ENCODE data around the gene FKBP4. TPM values are rescaled to one million over a fixed set of nuclear protein-coding genes. Genes with fewer than 3 reads are reported as not detected.

FKBP4 gene
- total and polyA plus RNA-seq, 2 experiments from 2014 or later, result 126 to 223 TPM

DNA sequence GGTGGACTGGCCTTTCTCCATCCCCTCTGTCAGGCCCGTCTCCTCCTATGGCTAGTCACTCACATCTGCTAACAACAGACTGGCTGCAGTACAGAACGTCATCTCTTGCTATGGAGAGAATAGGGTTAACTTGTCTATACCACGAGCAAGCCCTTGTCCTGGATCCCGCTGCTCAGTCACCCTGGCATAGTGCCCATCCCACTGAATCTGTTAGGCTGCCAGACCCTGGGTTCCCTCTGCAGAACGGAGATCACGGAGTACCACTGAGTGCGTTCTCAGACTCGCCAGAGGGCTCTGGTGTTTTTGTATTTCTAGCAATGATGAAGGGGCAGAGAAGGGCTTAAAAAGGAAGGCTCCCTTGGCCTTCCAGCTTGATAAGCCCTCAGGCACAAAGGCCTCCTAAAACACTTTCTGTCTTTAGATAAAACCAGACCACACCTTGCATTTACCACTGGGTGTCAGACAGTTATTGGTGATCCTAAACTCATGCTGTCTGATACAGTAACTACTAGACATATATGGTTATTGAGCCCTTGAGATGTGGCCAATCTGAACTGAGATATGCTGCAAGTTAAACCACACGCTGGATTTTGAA, 46.4 kb downstream of the FKBP4 start:
- Histone ChIP-seq H3K4me2 (no peak overlapping the region), H3F3A (replicated peaks; ENCODE audit: low read depth) (no peaks in the 10 kb centered on the region), H2AFZ (no peak overlapping the region), H3K36me3 (ENCODE audit: insufficient read depth) (no peaks in the 10 kb centered on the region), H4K20me1 (replicated peaks; ENCODE audit: insufficient read depth) (no peaks in the 10 kb centered on the region; the same call in 1 of the 2 replicates), H3K4me1 (ENCODE audit: insufficient read depth) (no peaks in the 10 kb centered on the region), H3K79me2 (replicated peaks; ENCODE audit: insufficient read depth) (no peaks in the 10 kb centered on the region), H3K27ac (ENCODE audit: low read depth) (no peak overlapping the region), H3K4me3 (no peak overlapping the region), H3K27me3 (ENCODE audit: insufficient read depth) (no peaks in the 10 kb centered on the region), H3K9me2 (ENCODE audit: insufficient read depth) (no peaks in the 10 kb centered on the region)
- ATAC-seq, result no peak
- Mint-ChIP-seq H3K27me3 (ENCODE audit: insufficient read depth, low read depth, poor library complexity) (peaks cover 5% of the 10 kb centered on the region), H3K4me1 (peaks cover 10% of the 10 kb centered on the region), H3K9me3 (no peaks in the 10 kb centered on the region; the same call in 2 of the 3 replicates), H3K27ac (no peak overlapping the region), H3K36me3 (ENCODE audit: low read depth) (peaks cover 6% of the 10 kb centered on the region; the same call in 2 of the 3 replicates), H3K4me3 (no peak overlapping the region)
- DNase-seq (ENCODE audit: low spot score), result no peak
- TF ChIP-seq POLR2AphosphoS5 (IDR thresholded peaks at IDR 0.05; ENCODE audit: low read depth), result no peak
- no peak for TF ChIP-seq CREB1 (CRISPR knock-in tag; IDR thresholded peaks at IDR 0.05; ENCODE audit: low read depth)
- TF ChIP-seq STAT1 (IDR thresholded peaks at IDR 0.05; ENCODE audit: unreplicated experiment), result no peak
- no peak for TF ChIP-seq ZNF114 (CRISPR knock-in tag; IDR thresholded peaks at IDR 0.05)
- TF ChIP-seq ZNF331 (CRISPR knock-in tag; IDR thresholded peaks at IDR 0.05; ENCODE audit: low read depth), result no peak
- TF ChIP-seq, protein P1, sequence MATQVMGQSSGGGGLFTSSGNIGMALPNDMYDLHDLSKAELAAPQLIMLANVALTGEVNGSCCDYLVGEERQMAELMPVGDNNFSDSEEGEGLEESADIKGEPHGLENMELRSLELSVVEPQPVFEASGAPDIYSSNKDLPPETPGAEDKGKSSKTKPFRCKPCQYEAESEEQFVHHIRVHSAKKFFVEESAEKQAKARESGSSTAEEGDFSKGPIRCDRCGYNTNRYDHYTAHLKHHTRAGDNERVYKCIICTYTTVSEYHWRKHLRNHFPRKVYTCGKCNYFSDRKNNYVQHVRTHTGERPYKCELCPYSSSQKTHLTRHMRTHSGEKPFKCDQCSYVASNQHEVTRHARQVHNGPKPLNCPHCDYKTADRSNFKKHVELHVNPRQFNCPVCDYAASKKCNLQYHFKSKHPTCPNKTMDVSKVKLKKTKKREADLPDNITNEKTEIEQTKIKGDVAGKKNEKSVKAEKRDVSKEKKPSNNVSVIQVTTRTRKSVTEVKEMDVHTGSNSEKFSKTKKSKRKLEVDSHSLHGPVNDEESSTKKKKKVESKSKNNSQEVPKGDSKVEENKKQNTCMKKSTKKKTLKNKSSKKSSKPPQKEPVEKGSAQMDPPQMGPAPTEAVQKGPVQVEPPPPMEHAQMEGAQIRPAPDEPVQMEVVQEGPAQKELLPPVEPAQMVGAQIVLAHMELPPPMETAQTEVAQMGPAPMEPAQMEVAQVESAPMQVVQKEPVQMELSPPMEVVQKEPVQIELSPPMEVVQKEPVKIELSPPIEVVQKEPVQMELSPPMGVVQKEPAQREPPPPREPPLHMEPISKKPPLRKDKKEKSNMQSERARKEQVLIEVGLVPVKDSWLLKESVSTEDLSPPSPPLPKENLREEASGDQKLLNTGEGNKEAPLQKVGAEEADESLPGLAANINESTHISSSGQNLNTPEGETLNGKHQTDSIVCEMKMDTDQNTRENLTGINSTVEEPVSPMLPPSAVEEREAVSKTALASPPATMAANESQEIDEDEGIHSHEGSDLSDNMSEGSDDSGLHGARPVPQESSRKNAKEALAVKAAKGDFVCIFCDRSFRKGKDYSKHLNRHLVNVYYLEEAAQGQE (IDR thresholded peaks at IDR 0.05; ENCODE audit: unreplicated experiment), result no peak

DNA sequence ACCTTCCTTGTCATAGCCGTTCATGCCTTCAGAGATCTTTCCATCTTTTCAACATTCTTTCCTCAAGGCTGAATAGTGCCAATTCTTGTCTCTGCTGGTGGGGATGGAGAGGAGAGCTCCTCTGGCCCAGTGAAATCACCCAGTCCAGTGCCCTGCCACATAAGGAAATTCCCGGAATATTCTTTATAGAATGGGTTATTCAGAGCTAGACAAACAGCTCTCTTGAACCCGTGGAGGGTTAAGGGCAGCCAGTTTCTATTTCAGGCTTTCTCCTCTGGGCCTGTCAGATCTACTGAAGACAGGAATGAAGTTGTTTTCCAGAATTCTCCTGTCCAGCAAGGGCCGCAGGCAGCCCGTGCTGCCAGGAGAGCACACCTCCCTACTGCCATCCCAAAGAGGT, 48.2 kb downstream of the FKBP4 start:
- H3K36me3 Mint-ChIP-seq (ENCODE audit: low read depth), result peaks cover 6% of the 10 kb centered on the region
- Histone ChIP-seq H3K79me2 (replicated peaks; ENCODE audit: insufficient read depth) (no peaks in the 10 kb centered on the region), H2AFZ (no peak overlapping the region), H3K27me3 (ENCODE audit: insufficient read depth) (no peaks in the 10 kb centered on the region), H3K4me3 (no peak overlapping the region), H3F3A (replicated peaks; ENCODE audit: low read depth) (no peaks in the 10 kb centered on the region), H3K9me2 (ENCODE audit: insufficient read depth) (no peaks in the 10 kb centered on the region), H4K20me1 (replicated peaks; ENCODE audit: insufficient read depth) (no peaks in the 10 kb centered on the region; the same call in 1 of the 2 replicates), H3K4me2 (no peak overlapping the region), H3K4me1 (ENCODE audit: insufficient read depth) (peaks cover 7% of the 10 kb centered on the region; the same call in 1 of the 2 replicates), H3K36me3 (ENCODE audit: insufficient read depth) (no peaks in the 10 kb centered on the region), H3K27ac (ENCODE audit: low read depth) (no peak overlapping the region)
- peaks cover 5% of the 10 kb centered on the region for H3K27me3 Mint-ChIP-seq (ENCODE audit: insufficient read depth, low read depth, poor library complexity)
- no peak overlapping the region for H3K4me3 Mint-ChIP-seq
- ATAC-seq (no peak), DNase-seq (ENCODE audit: low spot score) (no peak)
- peaks cover 18% of the 10 kb centered on the region for H3K4me1 Mint-ChIP-seq
- no peaks in the 10 kb centered on the region; the same call in 2 of the 3 replicates for H3K9me3 Mint-ChIP-seq
- no peak for TF ChIP-seq STAT1 (IDR thresholded peaks at IDR 0.05; ENCODE audit: unreplicated experiment)
- TF ChIP-seq NANOG (IDR thresholded peaks at IDR 0.05; ENCODE audit: borderline replicate concordance), result no peak
- no peak for TF ChIP-seq ZNF114 (CRISPR knock-in tag; IDR thresholded peaks at IDR 0.05)
- TF ChIP-seq, protein P2, sequence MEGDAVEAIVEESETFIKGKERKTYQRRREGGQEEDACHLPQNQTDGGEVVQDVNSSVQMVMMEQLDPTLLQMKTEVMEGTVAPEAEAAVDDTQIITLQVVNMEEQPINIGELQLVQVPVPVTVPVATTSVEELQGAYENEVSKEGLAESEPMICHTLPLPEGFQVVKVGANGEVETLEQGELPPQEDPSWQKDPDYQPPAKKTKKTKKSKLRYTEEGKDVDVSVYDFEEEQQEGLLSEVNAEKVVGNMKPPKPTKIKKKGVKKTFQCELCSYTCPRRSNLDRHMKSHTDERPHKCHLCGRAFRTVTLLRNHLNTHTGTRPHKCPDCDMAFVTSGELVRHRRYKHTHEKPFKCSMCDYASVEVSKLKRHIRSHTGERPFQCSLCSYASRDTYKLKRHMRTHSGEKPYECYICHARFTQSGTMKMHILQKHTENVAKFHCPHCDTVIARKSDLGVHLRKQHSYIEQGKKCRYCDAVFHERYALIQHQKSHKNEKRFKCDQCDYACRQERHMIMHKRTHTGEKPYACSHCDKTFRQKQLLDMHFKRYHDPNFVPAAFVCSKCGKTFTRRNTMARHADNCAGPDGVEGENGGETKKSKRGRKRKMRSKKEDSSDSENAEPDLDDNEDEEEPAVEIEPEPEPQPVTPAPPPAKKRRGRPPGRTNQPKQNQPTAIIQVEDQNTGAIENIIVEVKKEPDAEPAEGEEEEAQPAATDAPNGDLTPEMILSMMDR (conservative IDR thresholded peaks at IDR 0.05; ENCODE audit: low read depth in 2 of 2), result no peak
- no peak for TF ChIP-seq POLR2AphosphoS5 (IDR thresholded peaks at IDR 0.05; ENCODE audit: low read depth)
- TF ChIP-seq, protein P1 (IDR thresholded peaks at IDR 0.05; ENCODE audit: unreplicated experiment), result no peak
- TF ChIP-seq CREB1 (CRISPR knock-in tag; IDR thresholded peaks at IDR 0.05; ENCODE audit: low read depth), result no peak
- TF ChIP-seq, protein P3, sequence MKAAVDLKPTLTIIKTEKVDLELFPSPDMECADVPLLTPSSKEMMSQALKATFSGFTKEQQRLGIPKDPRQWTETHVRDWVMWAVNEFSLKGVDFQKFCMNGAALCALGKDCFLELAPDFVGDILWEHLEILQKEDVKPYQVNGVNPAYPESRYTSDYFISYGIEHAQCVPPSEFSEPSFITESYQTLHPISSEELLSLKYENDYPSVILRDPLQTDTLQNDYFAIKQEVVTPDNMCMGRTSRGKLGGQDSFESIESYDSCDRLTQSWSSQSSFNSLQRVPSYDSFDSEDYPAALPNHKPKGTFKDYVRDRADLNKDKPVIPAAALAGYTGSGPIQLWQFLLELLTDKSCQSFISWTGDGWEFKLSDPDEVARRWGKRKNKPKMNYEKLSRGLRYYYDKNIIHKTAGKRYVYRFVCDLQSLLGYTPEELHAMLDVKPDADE (IDR thresholded peaks at IDR 0.05), result no peak
- no peak overlapping the region for H3K27ac Mint-ChIP-seq

Data from GM23338 (cell line).